Skeletal muscle satellite cell (primary cell): Measurements from ENCODE around the gene NEU3.

Experiments used
- H3K27me3 ChIP-seq: 2 replicates; pipeline ENCODE4 v1.7.0; 2013; ENCODE audit warnings: low read length; ENCODE audit not compliant: control insufficient read depth, insufficient read depth
- H3K36me3 ChIP-seq: 2 replicates; pipeline ENCODE4 v1.7.0; 2013; ENCODE audit warnings: mild to moderate bottlenecking, control low read depth, low read length; ENCODE audit not compliant: insufficient read depth
- H3K4me1 ChIP-seq: 2 replicates; pipeline ENCODE4 v1.7.0; 2013; ENCODE audit warnings: low read length; ENCODE audit not compliant: control insufficient read depth, insufficient read depth
- H3K4me2 ChIP-seq: 2 replicates; pipeline ENCODE4 v1.7.0; 2013; ENCODE audit warnings: mild to moderate bottlenecking, low read length
- H3K4me3 ChIP-seq: 2 replicates; pipeline ENCODE4 v1.7.0; 2013; ENCODE audit warnings: low read length
- H3K9ac ChIP-seq: 2 replicates; pipeline ENCODE4 v1.7.0; 2013; ENCODE audit warnings: mild to moderate bottlenecking, low read depth, low read length, moderate library complexity
- H3K9me3 ChIP-seq: replicated peaks from 2 replicates; pipeline ENCODE4 v1.7.0; 2013; ENCODE audit warnings: mild to moderate bottlenecking, control low read depth, low read length

NEU3 gene

GRCh38 chr11:75022296-75022695 is 33.6 kb downstream of the NEU3 start:
- H3K36me3 ChIP-seq: no peaks in the 10 kb centered on the region
- H3K4me2 ChIP-seq: no peak overlapping the region
- H3K4me3 ChIP-seq: no peak overlapping the region
- H3K27me3 ChIP-seq: peaks cover 7% of the 10 kb centered on the region
- H3K9me3 ChIP-seq: no peaks in the 10 kb centered on the region
- H3K9ac ChIP-seq: no peak overlapping the region
- no peaks in the 10 kb centered on the region for H3K4me1 ChIP-seq

- no peaks in the 10 kb centered on the region for H3K36me3 ChIP-seq
- peaks cover 11% of the 10 kb centered on the region for H3K27me3 ChIP-seq
- H3K9me3 ChIP-seq: no peaks in the 10 kb centered on the region
- H3K4me3 ChIP-seq: no peak overlapping the region
- no peak overlapping the region for H3K9ac ChIP-seq
- no peaks in the 10 kb centered on the region for H3K4me1 ChIP-seq
- H3K4me2 ChIP-seq: no peak overlapping the region
These were observed 34.1 kb downstream of the NEU3 start for GRCh38 chr11:75022759-75023396.

- Histone ChIP-seq H3K4me1 (no peaks in the 10 kb centered on the region), H3K36me3 (no peaks in the 10 kb centered on the region), H3K9ac (no peak overlapping the region), H3K9me3 (no peaks in the 10 kb centered on the region), H3K4me3 (no peak overlapping the region), H3K27me3 (peaks cover 18% of the 10 kb centered on the region), H3K4me2 (no peak overlapping the region)
These were observed 34.8 kb downstream of the NEU3 start for GRCh38 chr11:75023446-75024067.

GRCh38 chr11:75024068-75024449 is 35.3 kb downstream of the NEU3 start:
- Histone ChIP-seq H3K9me3 (no peaks in the 10 kb centered on the region), H3K4me3 (no peak overlapping the region), H3K9ac (no peak overlapping the region), H3K4me1 (no peaks in the 10 kb centered on the region), H3K27me3 (peaks cover 20% of the 10 kb centered on the region), H3K4me2 (no peak overlapping the region), H3K36me3 (no peaks in the 10 kb centered on the region)

GRCh38 chr11:75024764-75025211 is 36.1 kb downstream of the NEU3 start:
- H3K4me1 ChIP-seq: no peaks in the 10 kb centered on the region
- H3K4me3 ChIP-seq: no peak overlapping the region

GRCh38 chr11:75025561-75025960 is 36.8 kb downstream of the NEU3 start:
- no peaks in the 10 kb centered on the region for H3K36me3 ChIP-seq
- H3K9ac ChIP-seq: no peak overlapping the region
- no peaks in the 10 kb centered on the region for H3K9me3 ChIP-seq
- H3K27me3 ChIP-seq: peaks cover 21% of the 10 kb centered on the region
- peaks cover under 1% of the 10 kb centered on the region for H3K4me1 ChIP-seq
- no peak overlapping the region for H3K4me3 ChIP-seq
- H3K4me2 ChIP-seq: no peak overlapping the region

More at GRCh38 chr11:75024764-75025211, 36.1 kb downstream of the NEU3 start:
- Histone ChIP-seq H3K27me3 (peaks cover 21% of the 10 kb centered on the region), H3K9me3 (no peaks in the 10 kb centered on the region), H3K36me3 (no peaks in the 10 kb centered on the region), H3K9ac (no peak overlapping the region), H3K4me2 (no peak overlapping the region)

- Histone ChIP-seq H3K4me3 (no peak overlapping the region), H3K36me3 (no peaks in the 10 kb centered on the region), H3K4me2 (no peak overlapping the region), H3K4me1 (peaks cover 14% of the 10 kb centered on the region), H3K27me3 (peaks cover 21% of the 10 kb centered on the region), H3K9me3 (no peaks in the 10 kb centered on the region), H3K9ac (no peak overlapping the region)
These were observed 39.6 kb downstream of the NEU3 start for GRCh38 chr11:75028321-75028720.

GRCh38 chr11:75028724-75029123 is 40.0 kb downstream of the NEU3 start:
- H3K4me2 ChIP-seq: no peak overlapping the region
- H3K4me3 ChIP-seq: no peak overlapping the region
- no peaks in the 10 kb centered on the region for H3K36me3 ChIP-seq
- H3K9ac ChIP-seq: no peak overlapping the region
- no peaks in the 10 kb centered on the region for H3K9me3 ChIP-seq
- peaks cover 21% of the 10 kb centered on the region for H3K27me3 ChIP-seq
- H3K4me1 ChIP-seq: peaks cover 14% of the 10 kb centered on the region

GRCh38 chr11:75029836-75030631 is 41.3 kb downstream of the NEU3 start:
- no peaks in the 10 kb centered on the region for H3K9me3 ChIP-seq
- peaks cover 14% of the 10 kb centered on the region for H3K4me1 ChIP-seq
- no peak overlapping the region for H3K4me3 ChIP-seq
- H3K27me3 ChIP-seq: peaks cover 21% of the 10 kb centered on the region
- H3K4me2 ChIP-seq: no peak overlapping the region
- H3K36me3 ChIP-seq: no peaks in the 10 kb centered on the region
- H3K9ac ChIP-seq: no peak overlapping the region

- Histone ChIP-seq H3K9ac (peak overlapping the region; percentile 26), H3K9me3 (no peaks in the 10 kb centered on the region), H3K4me1 (peaks cover 14% of the 10 kb centered on the region)
These were observed 42.6 kb downstream of the NEU3 start for GRCh38 chr11:75031224-75031753.

GRCh38 chr11:75031771-75032549 is 43.2 kb downstream of the NEU3 start:
- peaks cover 14% of the 10 kb centered on the region for H3K27me3 ChIP-seq
- H3K4me2 ChIP-seq: peak overlapping the region; percentile 3
- H3K4me1 ChIP-seq: peaks cover 14% of the 10 kb centered on the region
- H3K9ac ChIP-seq: peak overlapping the region; percentile 26
- no peaks in the 10 kb centered on the region for H3K9me3 ChIP-seq
- no peak overlapping the region for H3K4me3 ChIP-seq
- H3K36me3 ChIP-seq: no peaks in the 10 kb centered on the region

More at GRCh38 chr11:75031224-75031753, 42.6 kb downstream of the NEU3 start:
- no peaks in the 10 kb centered on the region for H3K36me3 ChIP-seq
- peak overlapping the region; percentile 3 for H3K4me2 ChIP-seq
- H3K27me3 ChIP-seq: peaks cover 17% of the 10 kb centered on the region
- no peak overlapping the region for H3K4me3 ChIP-seq
